Left lobe of liver (tissue), 2 donors: ENCODE measurements around the gene SLC7A7. TPM values are rescaled to one million over a fixed set of nuclear protein-coding genes. Genes with fewer than 3 reads are reported as not detected.
"Not testable (repeated sequence)": the region's sequence is repeated elsewhere in the genome, so short reads cannot be mapped to it uniquely, and the experiment has no call there.

Source experiments
- ATAC-seq: fragments of 200-7000 bp; cut with Tn5 transposase; one replicate; pipeline ENCODE4 v1.9.1; 2020; ENCODE audit warnings: mild to moderate bottlenecking, moderate library complexity
- DNase-seq: peaks from one replicate; pipeline ENCODE4 v3.0.0-alpha.2; 2020; ENCODE audit warnings: low spot score
- total RNA-seq: library from RNA; stranded (reverse); gene quantifications from one replicate; pipeline ENCODE4 v1.2.1, GENCODE V29; 2021
- donor health status: DM: no; HTN: no; CAD: no; lungs with moderate emphysema.
- donor health status: DM: no; HTN: yes; CAD: no.

Gene SLC7A7
- total RNA-seq, 1 donor from 2014 or later, result 6.1 TPM

DNA sequence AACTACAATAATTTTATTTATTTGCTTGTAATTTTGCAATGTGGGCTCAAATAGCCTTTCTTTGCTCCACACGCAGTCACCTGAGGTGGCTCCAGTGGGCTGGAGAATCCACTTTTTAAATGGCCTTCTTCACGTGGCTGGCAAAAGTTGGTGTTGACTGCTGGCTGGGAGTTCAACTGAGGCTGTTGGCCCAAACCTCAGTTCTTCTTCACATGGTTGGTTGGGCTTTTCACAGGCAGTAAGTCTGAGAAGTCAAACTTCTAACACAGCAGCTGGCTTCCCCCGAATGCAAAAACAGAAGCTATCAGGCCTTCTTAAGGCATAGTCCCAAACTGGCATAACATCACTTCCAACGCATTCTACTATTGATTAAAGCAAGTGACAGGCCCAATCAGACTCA lies 50.9 kb downstream of the SLC7A7 start:
- no peak for ATAC-seq
- no peak for DNase-seq

DNA sequence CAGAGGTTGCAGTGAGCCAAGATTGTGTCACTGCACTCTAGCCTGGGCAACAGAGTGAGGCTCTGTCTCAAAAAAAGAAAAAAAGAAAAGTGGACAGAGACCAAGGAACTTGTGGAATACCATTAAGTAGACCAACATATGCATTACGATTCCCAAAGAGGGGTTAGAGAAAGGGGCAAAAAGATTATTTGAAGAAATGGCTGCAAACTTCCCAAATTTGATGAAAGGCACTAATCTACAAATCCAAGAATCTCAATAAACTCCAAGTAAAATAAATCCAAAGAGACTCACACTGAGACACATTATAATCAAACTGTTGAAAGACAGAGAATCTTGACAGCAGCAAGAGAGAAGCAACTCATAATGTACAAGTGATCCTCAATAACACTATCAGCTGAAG lies 53.5 kb downstream of the SLC7A7 start:
- no peak for ATAC-seq

DNA sequence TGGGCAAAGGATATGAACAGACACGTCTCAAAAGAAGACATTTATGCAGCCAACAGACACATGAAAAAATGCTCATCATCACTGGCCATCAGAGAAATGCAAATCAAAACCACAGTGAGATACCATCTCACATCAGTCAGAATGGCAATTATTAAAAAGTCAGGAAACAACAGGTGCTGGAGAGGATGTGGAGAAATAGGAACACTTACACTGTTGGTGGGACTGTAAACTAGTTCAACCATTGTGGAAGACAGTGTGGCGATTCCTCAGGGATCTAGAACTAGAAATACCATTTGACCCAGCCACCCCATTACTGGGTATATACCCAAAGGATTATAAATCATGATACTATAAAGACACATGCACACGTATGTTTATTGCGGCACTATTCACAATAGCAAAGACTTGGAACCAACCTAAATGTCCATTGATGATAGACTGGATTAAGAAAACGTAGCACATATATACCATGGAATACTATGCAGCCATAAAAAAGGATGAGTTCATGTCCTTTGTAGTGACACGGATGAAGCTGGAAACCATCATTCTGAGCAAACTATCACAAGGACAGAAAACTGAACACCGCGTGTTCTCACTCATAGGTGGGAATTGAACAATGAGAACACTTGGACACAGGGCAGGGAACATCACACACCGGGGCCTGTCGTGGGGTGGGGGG lies 57.1 kb downstream of the SLC7A7 start:
- not testable (repeated sequence) for DNase-seq, ATAC-seq

More for the DNA sequence above, 53.5 kb downstream of the SLC7A7 start:
- no peak for DNase-seq

DNA sequence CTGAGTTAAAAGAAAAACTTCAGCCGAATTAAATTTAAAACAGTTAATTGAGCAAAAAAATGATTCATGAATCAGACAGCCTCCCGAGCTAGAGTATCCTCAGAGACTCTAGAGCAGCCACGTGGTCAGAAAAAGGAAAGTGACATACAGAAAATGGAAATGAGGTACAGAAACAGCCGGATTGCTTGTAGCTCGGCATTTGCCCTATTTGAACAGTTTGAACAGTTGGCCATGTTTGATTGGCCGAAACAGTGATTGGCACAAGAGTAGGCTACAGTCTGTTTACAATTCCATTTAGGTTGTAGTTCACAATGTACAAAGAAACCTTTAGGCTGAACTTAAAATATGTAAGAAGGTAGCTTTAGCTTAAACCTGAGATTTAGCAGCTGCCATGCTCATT lies 61.6 kb downstream of the SLC7A7 start:
- DNase-seq (no peak), ATAC-seq (peak; percentile 17)

DNA sequence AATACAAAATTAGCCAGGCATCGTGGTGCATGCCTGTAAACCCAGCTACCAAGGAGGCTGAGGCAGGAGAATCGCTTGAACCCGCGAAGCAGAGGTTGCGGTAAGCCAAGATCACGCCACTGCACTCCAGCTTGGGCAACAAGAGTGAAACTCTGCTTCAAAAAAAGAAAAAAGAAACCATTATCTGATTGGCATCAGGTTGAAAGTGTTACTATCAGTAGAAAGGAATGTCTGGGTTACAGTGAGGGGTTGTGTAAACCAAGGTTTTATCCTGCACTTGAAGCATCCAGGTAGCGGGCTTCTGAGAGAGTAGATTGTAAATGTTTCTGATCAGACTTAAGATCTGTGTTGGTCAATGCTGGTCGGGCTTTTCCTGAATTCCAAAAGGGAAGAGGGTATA lies 62.8 kb downstream of the SLC7A7 start:
- ATAC-seq (no peak), DNase-seq (no peak)

DNA sequence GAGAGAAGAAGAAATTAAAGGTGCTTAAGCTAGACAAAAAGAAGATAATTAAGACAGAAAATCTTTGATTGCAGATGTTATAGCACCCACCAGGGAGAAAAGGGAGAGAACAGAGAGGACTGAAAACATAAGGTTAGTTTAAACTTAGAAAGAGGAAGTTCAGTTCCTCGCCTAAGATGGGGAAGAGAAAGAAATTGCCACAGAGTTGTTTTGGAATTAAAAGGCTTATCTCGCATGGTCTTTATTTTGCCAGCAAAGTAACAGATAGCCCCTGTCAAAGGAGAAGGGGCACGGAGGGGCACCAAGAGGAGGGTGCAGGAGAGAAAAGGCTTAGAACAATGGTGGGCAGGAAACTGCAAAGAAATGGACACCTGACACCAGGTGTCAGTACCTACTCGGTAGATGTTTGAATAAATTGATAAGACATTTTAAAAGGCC lies 66.6 kb downstream of the SLC7A7 start:
- no peak for ATAC-seq
- no peak for DNase-seq

DNA sequence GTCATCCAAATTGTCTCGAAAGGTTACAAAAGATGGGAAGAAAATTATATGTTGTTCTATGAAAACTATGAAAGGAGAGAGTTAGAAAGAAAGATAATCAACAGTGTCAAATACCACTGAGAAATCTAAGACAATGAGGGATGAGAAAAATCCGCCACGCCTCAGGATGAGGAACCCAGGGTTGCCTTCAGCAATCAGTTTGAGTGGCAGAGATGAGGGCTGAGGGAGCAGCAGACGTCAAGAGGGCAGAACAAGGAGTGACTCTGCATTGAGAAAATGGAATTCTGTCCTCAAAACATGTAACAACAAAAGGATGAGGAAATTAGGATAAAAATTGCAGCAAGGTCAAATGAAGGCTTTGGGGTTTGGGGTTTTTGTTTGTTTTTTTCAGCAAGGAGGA lies 67.0 kb downstream of the SLC7A7 start:
- ATAC-seq, result no peak
- no peak for DNase-seq

DNA sequence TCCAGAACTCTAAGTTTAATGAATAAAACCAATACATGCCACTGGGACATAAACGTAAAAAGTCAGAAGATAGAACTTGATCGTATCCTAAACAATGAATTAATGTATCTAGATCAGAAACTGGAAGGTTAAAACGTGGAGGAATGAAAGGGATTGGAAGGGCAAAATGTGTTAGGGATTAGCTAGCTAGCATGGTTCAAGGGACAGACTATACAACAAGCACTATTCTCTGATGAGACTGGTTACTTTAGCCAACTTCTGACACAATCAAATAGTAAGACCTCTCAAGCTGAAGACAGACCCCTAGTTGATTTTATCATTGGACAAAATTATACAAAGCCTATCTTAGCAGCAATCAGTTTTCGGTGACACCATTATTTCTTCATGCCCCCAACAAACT lies 67.5 kb downstream of the SLC7A7 start:
- ATAC-seq (no peak), DNase-seq (no peak)

DNA sequence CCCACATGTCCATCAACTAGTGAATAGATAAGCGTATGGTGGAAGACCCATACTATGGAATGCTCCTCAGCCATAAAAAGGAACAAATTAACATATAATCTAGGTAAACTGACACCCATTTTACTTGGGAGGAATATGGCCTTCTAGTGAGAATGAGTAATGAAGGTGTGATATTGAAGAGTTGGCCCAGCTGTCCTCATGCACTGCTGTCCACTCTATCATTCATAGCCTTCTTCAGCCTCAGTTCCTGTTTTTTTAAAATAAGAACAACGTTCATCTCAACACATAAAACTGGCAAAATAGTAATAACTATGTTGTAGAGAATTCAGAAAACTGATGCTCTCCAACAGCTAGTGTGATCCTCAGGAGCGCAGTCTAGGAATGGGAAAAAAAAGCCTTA lies 75.2 kb downstream of the SLC7A7 start:
- DNase-seq (no peak), ATAC-seq (no peak)

DNA sequence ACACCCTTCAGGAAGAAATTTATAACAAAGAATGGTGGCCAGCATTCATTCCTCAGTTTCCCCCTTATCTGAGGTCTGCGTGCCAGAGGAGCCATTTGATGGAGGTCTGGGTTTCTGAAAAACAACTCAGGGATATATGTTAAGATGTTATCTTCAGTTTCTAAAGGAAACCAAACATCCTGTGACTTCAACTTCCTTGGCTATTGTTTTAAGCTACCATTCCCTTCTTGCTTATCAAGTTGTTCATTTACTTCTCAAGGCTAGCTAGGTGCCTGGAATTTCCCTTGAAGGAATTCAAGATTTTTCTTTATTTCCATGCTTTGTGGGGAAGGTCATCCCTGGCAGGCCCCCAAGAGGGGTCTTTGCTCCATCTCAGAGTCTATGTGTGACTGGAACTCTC lies 75.8 kb downstream of the SLC7A7 start:
- ATAC-seq, result no peak
- no peak for DNase-seq

DNA sequence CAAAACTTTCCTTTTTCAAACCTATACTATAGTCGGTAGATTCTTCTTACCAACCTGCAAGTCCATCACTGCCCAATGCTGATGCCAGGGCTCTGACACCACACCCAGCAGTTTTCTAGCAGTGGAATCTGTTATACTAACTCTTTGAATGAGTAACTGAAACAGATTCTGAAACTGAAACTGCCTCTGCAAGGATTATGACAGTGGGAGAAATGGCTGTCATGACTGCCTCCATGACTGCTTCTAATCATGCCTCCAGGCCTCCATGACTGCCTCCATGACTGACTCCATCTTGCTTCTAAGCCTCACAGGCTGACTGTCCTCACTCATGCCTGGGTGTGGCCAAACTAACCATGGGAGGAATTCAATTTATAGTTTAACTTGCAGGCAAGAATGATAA lies 78.2 kb downstream of the SLC7A7 start:
- no peak for DNase-seq
- no peak for ATAC-seq

DNA sequence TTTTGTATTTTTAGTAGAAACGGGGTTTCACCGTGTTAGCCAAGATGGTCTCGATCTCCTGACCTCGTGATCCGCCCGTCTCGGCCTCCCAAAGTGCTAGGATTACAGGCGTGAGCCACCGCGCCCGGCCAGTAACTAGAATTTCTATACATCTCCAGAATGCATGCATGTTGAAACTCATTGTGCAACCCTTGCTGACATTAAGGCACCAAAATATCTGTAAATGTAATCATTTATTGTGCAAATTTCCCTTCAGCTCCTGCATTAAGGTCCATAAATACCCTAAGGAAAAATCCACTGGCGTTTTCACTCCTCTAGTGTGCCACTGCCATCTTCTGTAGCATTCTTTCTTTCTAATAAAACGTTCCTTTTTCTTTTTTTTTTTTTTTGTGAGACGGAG lies 78.9 kb downstream of the SLC7A7 start:
- not testable (repeated sequence) for DNase-seq, ATAC-seq

DNA sequence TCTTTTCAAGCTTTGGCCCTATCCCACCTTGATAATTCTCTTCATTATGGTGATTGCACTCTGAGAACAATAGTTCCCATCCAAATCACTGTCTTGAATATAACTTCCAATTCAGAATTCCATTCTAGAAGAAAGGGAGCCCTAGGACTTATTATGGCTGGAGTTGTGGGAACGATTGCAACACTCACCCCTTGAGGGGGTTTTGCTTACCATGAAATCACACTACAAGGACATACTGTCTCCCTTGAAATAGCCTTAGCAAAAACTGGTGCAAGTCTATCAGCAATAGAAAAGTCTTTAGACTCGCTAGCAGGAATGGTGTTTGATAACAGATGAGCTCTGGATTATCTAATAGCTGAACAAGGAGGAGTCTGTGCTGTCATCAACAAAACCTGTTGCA lies 80.1 kb downstream of the SLC7A7 start:
- no peak for DNase-seq

DNA sequence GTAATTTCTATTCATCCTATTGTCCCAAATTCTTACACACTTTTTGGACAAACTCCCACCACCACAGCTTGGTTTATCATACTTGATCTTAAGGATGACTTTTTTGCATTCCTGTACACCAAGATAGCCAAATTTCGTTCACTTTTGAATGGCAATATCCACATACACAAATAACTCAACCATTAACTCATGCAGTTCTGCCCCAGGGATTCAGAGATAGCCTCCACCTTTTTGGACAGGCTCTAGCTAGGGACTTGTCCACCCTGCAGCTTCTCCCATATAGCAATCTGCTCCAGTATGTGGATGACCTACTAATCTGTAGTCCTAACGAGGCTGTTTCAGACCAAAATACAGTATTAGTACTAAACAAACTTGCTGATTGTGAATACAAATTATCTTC lies 81.4 kb downstream of the SLC7A7 start:
- ATAC-seq (no peak), DNase-seq (no peak)

More for the DNA sequence above, 80.1 kb downstream of the SLC7A7 start:
- ATAC-seq, result no peak

DNA sequence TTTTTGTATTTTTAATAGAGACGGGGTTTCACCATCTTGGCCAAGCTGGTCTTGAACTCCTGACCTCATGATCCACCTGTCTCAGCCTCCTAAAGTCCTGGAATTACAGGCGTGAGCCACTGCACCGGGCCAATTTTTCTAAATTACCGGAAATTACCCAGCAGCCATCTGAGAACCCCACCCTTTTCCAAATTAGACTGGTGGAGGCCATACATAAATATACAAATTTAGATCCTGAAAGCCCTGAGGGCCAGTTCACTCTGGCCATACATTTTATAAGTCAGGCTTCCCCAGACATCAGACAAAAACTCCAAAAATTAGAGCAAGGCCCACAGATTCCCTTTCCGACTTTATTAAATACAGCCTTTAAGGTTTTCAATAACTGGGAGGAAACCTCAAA lies 83.2 kb downstream of the SLC7A7 start:
- not testable (repeated sequence) for ATAC-seq, DNase-seq

DNA sequence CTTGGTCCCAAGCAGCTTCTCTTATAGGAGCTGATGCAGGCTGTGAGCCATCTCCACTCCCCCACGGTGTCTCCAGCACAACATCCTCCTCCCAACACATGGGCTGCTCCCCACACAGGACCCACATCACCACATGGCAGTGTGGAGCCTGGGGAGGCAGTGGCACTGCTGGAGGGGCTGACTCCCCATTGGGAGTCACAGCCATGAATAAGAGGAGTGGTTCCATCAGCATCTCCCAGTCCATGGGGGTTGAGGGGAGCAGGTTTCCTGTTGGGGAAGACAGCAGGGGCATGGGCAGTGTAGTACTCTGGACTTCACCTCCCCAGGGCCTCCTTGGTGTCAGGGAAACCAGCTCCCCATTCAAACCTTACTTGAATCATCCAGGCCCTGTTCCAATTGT lies 89.2 kb downstream of the SLC7A7 start:
- no peak for ATAC-seq
- DNase-seq, result no peak

DNA sequence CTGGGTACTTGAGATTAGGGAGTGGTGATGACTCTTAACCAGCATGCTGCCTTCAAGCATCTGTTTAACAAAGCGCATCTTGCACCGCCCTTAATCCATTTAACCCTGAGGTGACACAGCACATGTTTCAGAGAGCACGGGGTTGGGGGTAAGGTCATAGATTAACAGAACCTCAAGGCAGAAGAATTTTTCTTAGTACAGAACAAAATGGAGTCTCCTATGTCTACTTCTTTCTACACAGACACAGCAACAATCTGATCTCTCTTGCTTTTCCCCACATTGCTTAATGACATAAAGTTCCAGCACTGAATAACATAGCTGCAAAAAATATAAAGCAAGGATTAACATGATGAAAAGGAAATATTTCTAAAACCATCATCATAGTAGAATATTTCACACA lies 89.9 kb downstream of the SLC7A7 start:
- not testable (repeated sequence) for DNase-seq, ATAC-seq

DNA sequence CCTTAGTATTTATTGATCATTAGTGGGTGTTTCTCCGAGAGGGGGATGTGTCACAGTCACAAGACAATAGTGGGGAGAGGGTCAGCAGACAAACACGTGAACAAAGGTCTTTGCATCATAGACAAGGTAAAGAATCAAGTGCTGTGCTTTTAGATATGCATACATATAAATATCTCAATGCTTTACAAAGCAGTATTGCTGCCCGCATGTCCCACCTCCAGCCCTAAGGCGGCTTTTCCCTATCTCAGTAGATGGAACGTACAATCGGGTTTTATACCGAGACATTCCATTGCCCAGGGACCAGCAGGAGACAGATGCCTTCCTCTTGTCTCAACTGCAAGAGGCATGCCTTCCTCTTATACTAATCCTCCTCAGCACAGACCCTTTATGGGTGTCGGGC lies 90.4 kb downstream of the SLC7A7 start:
- not testable (repeated sequence) for ATAC-seq

DNA sequence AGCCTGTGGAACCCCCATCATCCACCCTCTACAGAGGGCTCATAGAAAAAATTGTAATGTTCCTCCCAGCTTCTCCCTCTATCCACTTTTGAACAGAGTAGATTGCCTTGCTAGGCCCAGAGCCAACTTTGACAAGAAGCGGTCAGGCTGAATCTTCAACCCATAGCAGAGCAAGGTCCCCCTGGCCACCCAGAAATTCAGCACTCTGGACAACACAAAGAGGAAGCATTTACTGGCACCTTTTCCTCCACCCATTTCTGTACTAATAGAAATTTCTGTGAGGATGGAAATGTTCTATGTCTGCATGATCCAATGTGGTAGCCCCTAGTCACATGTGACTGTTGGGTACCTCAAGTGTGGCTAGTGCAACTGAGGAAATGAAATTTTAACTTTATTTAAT lies 91.4 kb downstream of the SLC7A7 start:
- no peak for ATAC-seq
- no peak for DNase-seq

More for the DNA sequence above, 90.4 kb downstream of the SLC7A7 start:
- DNase-seq, result not testable (repeated sequence)
